HepG2 (cell line): ENCODE measurements around the gene ZBTB46. TPM values are rescaled to one million over a fixed set of nuclear protein-coding genes. Genes with fewer than 3 reads are reported as not detected.

Experiments
- CREB3 ChIP-seq: sonication (generic); formaldehyde crosslinking; IDR thresholded peaks from 2 replicates; pipeline ENCODE4 v1.5.0; 2020; ENCODE audit warnings: missing genetic modification reagents
- DR1 ChIP-seq: sonication (generic); formaldehyde crosslinking; IDR thresholded peaks from 2 replicates; pipeline ENCODE4 v1.8.0; 2021; ENCODE audit warnings: mild to moderate bottlenecking, missing genetic modification reagents, inconsistent platforms
- FOSL2 ChIP-seq: sonication (generic); formaldehyde crosslinking; IDR thresholded peaks from 2 replicates; pipeline ENCODE4 v1.4.0; 2020; ENCODE audit warnings: missing genetic modification reagents
- IRF2 ChIP-seq: IDR thresholded peaks from 2 replicates; pipeline ENCODE4 v1.6.1; 2018; ENCODE audit warnings: missing genetic modification reagents, missing compliant biosample characterization
- NFE2L1 ChIP-seq: sonication (generic); formaldehyde crosslinking; IDR thresholded peaks from 2 replicates; pipeline ENCODE4 v1.4.0; 2020; ENCODE audit warnings: missing genetic modification reagents, mild to moderate bottlenecking, borderline replicate concordance
- PPARG ChIP-seq: conservative IDR thresholded peaks from 2 replicates; pipeline ENCODE4 v1.6.1; 2016; ENCODE audit warnings: missing biosample characterization, missing genetic modification reagents
- SAP130 ChIP-seq: IDR thresholded peaks from 2 replicates; pipeline ENCODE4 v1.6.1; 2016; ENCODE audit warnings: low read depth
- SMAD3 ChIP-seq: sonication (generic); formaldehyde crosslinking; IDR thresholded peaks from 2 replicates; pipeline ENCODE4 v1.4.0; 2020; ENCODE audit warnings: missing genetic modification reagents
- SMAD9 ChIP-seq: sonication (generic); formaldehyde crosslinking; IDR thresholded peaks from 2 replicates; pipeline ENCODE4 v1.5.1; 2020; ENCODE audit warnings: mild to moderate bottlenecking, missing genetic modification reagents
- ZNF160 ChIP-seq: sonication (generic); formaldehyde crosslinking; IDR thresholded peaks from 2 replicates; pipeline ENCODE4 v1.8.0; 2022; ENCODE audit warnings: mild to moderate bottlenecking, inconsistent platforms, missing genetic modification reagents
- ZNF331 ChIP-seq: sonication (generic); formaldehyde crosslinking; IDR thresholded peaks from 2 replicates; pipeline ENCODE4 v1.4.0; 2020; ENCODE audit warnings: missing genetic modification reagents
- ZNF34 ChIP-seq: sonication (generic); formaldehyde crosslinking; IDR thresholded peaks from 2 replicates; pipeline ENCODE4 v1.4.0; 2020; ENCODE audit warnings: mild to moderate bottlenecking, missing genetic modification reagents, borderline replicate concordance
- ZNF740 ChIP-seq: sonication (generic); formaldehyde crosslinking; IDR thresholded peaks from 2 replicates; pipeline ENCODE4 v1.4.0; 2020; ENCODE audit warnings: missing genetic modification reagents
- ZNF768 ChIP-seq: sonication (generic); formaldehyde crosslinking; IDR thresholded peaks from 2 replicates; pipeline ENCODE4 v1.4.0; 2020; ENCODE audit warnings: missing genetic modification reagents
- ZNF883 ChIP-seq: sonication (generic); formaldehyde crosslinking; IDR thresholded peaks from 2 replicates; pipeline ENCODE4 v1.5.1; 2020; ENCODE audit warnings: mild to moderate bottlenecking, missing genetic modification reagents; ENCODE audit errors: not compliant biosample characterization
- polyA plus RNA-seq, 8 experiments: library from polyadenylated mRNA; depleted of rRNA in 3 of 8; stranded (reverse) in 7 of 8; unstranded in 1 of 8; fragments of >200 nt; fragmentation: Illumina TruSeq in 4 of 8; extraction: Trizol in 4 of 8; gene quantifications; 2 replicates each; pipeline versions ENCODE4 v1.2.1 to v1.2.3, GENCODE V29; 2011 to 2016; ENCODE audit warnings: low read depth in 4 of 8, missing spikeins in 1 of 8, mixed read lengths in 1 of 8; ENCODE audit not compliant: insufficient read depth in 1 of 8
- total RNA-seq, 5 experiments: library from RNA; depleted of rRNA; stranded (reverse); fragments of >200 nt; fragmentation: Illumina TruSeq; extraction: Trizol; gene quantifications; 2 replicates each; pipeline ENCODE4 v1.2.3, GENCODE V29; 2016; ENCODE audit warnings: low read depth in 1 of 5

ZBTB46 gene
- total and polyA plus RNA-seq, 2 of the 13 experiments (the other 11 are each of a cell fraction or from before 2014, with no cell fraction given): 1.6 to 13.5 TPM

- no peak for TF ChIP-seq SMAD3 (CRISPR knock-in tag)
- no peak for TF ChIP-seq ZNF160 (CRISPR knock-in tag)
- no peak for TF ChIP-seq CREB3 (CRISPR knock-in tag)
- TF ChIP-seq ZNF768 (CRISPR knock-in tag): peak; percentile 66
- peak; percentile 51; the same call in 1 of the 2 replicates for TF ChIP-seq ZNF331 (CRISPR knock-in tag)
- 0 out of 2 replicates have a peak, but pooled peaks have one; percentile 11 for TF ChIP-seq PPARG (CRISPR knock-in tag)
- no peak for TF ChIP-seq ZNF34 (CRISPR knock-in tag)
- no peak for TF ChIP-seq DR1 (CRISPR knock-in tag)
- peak; percentile 2 for TF ChIP-seq ZNF883 (CRISPR knock-in tag)
- no peak for TF ChIP-seq SMAD9 (CRISPR knock-in tag)
- TF ChIP-seq SAP130: peak; percentile 49
- no peak for TF ChIP-seq NFE2L1 (CRISPR knock-in tag)
- peak; percentile 82; the same call in 1 of the 2 replicates for TF ChIP-seq ZNF740 (CRISPR knock-in tag)
- TF ChIP-seq IRF2 (CRISPR knock-in tag): no peak
- peak; percentile 4; the same call in 1 of the 2 replicates for TF ChIP-seq FOSL2 (CRISPR knock-in tag)
- TF ChIP-seq, all 625 proteins: peak for 200
Observed at GRCh38 chr20:63854069-63854765, 23.2 kb upstream of the ZBTB46 start (continued).
